Fibroblast of villous mesenchyme (primary cell): ENCODE data around the gene PAQR7. TPM values are rescaled to one million over a fixed set of nuclear protein-coding genes. Genes with fewer than 3 reads are reported as not detected.
A peak's percentile ranks its signal among the peaks of the same experiment; 100 is the strongest.

ENCODE experiments used
- DNase-seq: peaks from one replicate; pipeline ENCODE4 v3.0.0-alpha.2; 2010; ENCODE audit warnings: low read depth
- H3K4me3 ChIP-seq: 2 replicates; pipeline ENCODE4 v1.5.1; 2011; ENCODE audit warnings: low read depth, mild to moderate bottlenecking, low read length
- total RNA-seq: library from RNA; depleted of rRNA; stranded (reverse); fragments of >200 nt; gene quantifications from 2 replicates; pipeline ENCODE4 v1.2.3, GENCODE V29; 2012
- TF ChIP-seq, protein P1 (sequence below): IDR thresholded peaks from 2 replicates; pipeline ENCODE4 v1.5.1; 2012; ENCODE audit warnings: low read depth, mild to moderate bottlenecking, low read length; ENCODE audit not compliant: insufficient read depth

PAQR7 gene
- total RNA-seq, 1 donor: 16.0 TPM

DNA sequence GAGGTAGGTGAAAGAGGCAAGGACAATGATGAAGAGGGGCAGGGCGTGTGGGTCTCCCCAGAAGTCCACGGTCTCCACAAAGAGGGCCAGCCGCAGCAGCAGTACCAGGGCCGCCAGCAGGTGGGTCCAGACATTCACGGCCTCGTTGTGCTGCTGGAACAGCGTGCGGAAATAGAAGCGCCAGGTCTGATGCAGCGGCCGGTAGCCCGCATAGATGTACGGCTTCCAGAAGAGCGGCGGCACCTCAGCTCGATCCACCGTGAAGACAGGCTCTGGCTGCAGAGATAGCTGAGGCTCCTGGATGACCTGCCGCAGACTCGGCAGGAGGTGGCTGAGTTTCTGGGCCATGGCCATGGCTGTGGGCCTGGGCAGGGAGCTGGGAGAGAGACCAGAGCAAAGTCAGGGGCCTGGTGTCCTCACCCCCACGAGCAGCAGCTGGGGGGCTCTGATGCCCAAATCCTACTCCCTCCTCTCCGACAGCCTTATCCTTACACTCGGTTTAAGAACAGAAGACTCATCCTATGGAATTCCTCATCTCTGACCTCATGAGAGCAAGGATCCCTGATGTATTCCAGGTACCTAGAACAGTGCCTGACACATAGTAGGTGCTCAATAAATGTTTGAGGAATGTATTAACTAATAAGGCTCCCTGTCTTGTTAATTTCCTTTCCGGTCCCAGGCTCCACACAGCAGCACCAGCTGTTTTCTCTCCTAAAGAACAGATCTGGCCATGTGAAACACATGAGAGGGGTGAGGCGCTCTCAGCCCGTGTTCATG is 11.8 kb downstream of the PAQR7 start:
- no peak overlapping the region for H3K4me3 ChIP-seq
- TF ChIP-seq, protein P1, sequence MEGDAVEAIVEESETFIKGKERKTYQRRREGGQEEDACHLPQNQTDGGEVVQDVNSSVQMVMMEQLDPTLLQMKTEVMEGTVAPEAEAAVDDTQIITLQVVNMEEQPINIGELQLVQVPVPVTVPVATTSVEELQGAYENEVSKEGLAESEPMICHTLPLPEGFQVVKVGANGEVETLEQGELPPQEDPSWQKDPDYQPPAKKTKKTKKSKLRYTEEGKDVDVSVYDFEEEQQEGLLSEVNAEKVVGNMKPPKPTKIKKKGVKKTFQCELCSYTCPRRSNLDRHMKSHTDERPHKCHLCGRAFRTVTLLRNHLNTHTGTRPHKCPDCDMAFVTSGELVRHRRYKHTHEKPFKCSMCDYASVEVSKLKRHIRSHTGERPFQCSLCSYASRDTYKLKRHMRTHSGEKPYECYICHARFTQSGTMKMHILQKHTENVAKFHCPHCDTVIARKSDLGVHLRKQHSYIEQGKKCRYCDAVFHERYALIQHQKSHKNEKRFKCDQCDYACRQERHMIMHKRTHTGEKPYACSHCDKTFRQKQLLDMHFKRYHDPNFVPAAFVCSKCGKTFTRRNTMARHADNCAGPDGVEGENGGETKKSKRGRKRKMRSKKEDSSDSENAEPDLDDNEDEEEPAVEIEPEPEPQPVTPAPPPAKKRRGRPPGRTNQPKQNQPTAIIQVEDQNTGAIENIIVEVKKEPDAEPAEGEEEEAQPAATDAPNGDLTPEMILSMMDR: no peak
- no peak for DNase-seq

DNA sequence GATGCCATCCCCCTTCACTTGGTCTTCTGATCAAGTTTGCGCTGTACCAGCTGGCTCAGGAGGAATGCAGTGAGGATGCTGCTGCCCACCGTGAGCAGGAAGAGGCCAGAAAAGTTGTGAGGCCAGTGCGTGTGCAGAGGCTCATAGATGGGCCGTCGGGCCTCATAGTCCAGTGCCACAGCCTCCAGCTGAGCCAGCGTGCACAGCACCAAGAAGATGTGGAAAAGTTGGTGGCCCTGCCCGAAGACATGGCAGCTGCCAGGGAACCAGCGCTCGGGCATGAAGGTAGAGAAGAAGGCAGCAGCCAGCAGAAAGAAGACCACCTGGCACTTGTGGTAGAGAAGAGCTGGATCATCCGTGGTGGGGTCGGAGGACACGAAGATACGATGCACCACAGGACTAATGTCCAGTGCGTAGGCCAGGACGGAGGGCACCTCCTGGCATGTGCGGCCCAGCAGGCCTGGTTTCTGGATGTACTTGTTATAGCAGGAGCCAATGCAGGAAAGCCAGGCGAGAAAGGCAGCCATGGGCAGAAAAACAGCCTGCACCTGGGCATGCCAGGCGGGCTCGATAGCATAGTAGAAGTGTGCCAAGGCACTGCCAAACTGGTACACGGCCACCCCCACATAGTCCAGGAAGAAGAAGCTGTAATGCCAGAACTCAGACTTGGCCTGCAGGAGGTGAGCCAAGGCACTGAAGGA is 12.6 kb downstream of the PAQR7 start:
- DNase-seq: no peak
- no peak overlapping the region for H3K4me3 ChIP-seq
- TF ChIP-seq, protein P1: no peak

DNA sequence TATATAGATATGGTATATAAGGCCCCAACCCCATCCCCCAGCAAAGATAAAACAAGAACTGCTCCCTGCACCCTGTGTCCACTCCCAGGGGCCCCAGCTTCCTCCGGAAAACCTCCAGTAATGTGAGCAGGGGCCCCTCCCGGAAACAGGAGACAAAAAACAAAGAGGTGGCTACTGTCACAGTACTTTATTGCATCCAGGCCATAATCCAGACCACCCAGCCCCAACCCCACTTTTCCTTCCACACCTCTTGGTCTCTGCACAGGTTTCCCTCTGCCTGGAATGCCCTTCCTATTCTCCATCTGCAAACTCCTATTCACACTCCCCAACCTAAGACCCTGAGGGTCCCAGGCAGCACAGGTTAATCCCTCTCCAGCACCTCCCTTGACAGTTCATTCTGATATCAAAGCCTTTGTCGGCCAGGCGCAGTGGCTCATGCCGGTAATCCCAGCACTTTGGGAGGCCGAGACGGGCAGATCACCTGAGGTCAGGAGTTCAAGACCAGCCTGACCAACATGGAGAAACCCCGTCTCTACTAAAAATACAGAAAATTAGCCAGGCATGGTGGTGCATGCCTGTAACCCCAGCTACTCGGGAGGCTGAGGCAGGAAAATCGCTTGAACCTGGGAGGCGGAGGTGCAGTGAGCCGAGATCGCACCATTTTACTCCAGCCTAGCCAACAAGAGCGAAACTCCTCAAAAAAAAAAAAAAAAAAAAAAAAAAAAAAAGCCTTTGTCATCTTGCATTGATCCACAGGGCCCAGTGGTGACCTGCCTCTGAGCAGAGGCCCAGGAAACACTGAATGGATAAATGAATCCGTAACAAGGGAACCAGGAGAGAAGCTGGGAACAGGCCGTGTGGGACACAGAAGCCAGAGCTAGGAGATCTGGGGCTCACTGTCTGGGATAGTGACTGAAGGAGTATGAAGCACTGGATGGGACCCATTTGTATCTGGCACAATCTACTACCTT is 13.9 kb downstream of the PAQR7 start:
- DNase-seq: no peak
- TF ChIP-seq, protein P1: no peak
- H3K4me3 ChIP-seq: no peak overlapping the region

DNA sequence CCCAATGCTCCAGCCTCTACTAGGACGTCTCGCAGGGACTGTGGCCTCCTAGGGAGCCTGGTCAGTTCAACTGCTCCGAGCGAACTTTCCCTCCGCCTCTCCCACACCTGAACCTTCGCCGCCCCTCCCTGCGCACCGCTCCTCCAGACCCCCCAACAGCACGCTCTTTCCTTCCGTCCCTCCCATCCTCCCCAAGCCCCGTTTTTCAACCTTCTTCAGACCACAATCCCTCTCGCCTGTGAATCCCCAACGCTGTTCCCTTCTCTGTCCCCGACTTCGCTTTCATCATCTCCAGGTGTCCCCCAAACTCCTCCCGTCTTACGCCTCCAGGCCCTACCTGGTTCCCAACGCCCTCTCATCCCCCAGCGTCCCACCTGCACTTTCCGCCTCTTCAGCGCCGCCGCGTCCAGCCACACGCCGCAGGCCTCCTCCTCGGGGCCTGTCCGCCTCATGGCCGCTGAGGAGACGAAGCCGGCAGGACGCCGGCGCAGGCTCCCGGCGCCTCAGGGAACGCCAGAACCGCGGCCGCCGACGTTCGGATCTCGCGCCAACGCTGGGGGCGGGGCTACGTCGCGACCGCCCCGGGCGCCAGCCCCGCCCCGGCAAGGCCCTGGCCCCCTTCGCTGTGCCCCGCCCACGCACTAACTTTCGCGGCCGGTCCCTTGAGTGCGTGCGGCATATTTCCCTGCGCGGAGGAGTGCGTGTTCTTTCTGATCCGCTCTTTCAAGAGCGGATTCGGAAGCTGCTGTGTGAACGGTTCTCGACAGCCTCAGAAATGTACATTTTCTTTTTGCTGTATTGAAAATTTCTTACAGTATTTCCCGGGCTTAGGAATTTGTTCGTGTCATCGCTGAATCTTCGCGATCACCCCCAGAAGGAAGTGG is 16.4 kb downstream of the PAQR7 start, which contains the start of gene AUNIP:
AUNIP (minus strand) TSS at position 552 of the 884 bp plus-strand sequence; CDS start at position 452, 100 bp downstream.
- peak; percentile 89 for DNase-seq
- TF ChIP-seq, protein P1: no peak
- H3K4me3 ChIP-seq: peak within 1 kb of the TSS; percentile 73

DNA sequence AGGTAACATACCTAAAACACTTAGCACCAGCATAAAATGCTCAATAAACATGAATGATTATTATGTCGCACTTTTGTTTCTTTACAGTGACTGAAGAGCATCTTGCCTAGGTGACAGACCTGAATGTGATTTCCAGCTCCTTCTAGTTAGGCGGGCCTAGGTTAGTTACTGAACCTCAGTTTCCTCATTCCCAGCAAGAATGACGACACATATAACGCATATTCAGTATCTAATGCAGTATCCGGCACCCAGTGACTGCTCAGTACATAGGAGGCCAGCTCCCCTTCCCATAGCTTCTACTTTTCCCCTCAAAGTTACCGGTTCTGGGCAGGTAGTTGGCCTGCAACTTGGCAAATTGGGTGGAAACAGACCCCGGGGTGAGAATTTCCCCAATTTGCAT is 17.0 kb downstream of the PAQR7 start:
- DNase-seq: no peak

More for the DNA sequence above, 17.0 kb downstream of the PAQR7 start:
- TF ChIP-seq, protein P1: no peak
- peak overlapping the region; percentile 73 for H3K4me3 ChIP-seq
